GM18508 (cell line): ENCODE data around the gene SPATA31D3.
"Not testable (repeated sequence)": the region's sequence is repeated elsewhere in the genome, so short reads cannot be mapped to it uniquely, and the experiment has no call there.

Source experiments
- ATAC-seq: cut with Tn5 transposase; IDR thresholded peaks from one replicate; pipeline ENCODE4 v1.9.1; 2021; ENCODE audit warnings: moderate number of reproducible peaks; ENCODE audit not compliant: insufficient read depth, unreplicated experiment

SPATA31D3 gene

GRCh38 chr9:81943393-81943792, at the start of gene SPATA31D3:
SPATA31D3 (plus strand) TSS chr9:81943500; CDS start chr9:81943586, 86 bp downstream.
- not testable (repeated sequence) for ATAC-seq

DNA sequence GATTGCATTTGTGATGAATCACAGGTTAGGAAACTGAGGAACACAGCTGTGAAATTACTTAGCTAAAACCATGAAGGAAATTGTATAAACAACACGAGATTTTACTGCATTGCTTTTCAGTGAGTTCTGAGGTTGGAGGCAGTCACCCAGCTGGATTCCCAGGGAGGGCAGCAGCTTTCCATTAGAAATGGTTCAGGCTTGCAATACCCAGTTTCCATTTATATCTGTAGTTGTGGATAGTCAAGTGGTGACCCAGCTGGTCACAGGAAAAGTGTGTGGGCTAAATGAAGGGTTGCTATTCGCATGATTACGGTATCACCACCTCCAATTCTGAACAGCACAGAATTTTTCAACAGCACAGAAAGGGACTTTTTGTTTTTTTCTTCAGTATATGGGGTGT, 49.4 kb upstream of the SPATA31D3 start:
- ATAC-seq, result no peak

DNA sequence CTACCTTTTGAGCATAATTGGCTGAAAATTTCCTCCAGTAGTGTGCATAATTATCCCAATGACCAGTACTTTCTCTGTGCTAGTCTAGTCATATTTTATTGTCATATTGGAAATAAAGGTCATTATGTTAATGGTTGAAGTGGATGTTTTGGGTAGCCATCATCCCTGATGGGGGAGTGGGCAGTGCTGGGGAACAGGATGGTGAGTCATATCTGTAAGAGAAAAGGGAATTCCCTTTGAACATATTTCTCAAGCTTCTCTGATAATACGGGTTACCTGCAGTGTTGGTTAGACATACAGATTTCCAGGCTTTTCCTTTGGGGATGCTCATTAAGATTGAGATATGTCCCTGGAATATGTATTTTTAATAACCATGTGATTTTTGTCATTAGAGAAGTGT, 48.4 kb upstream of the SPATA31D3 start:
- no peak for ATAC-seq

DNA sequence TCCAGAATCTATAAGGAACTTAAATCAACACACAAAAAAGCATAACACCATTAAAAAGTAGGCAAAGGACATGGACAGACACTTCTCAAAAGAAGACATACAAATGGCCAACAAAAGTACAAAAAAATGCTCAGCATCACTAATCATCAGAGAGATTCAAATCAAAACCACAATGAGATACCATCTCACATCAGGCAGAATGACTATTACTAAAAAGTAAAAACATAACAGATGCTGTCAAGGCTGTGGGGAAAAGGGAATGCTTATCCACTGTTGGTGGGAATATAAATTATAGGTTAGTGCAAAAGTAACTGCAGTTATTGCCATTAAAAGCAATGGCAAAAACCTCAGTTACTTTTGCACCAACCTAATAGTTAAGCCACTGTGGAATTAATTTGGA, 47.2 kb upstream of the SPATA31D3 start:
- no peak for ATAC-seq

GRCh38 chr9:81898851-81899250, 44.4 kb upstream of the SPATA31D3 start:
- no peak for ATAC-seq

GRCh38 chr9:81902196-81902595, 41.1 kb upstream of the SPATA31D3 start:
- no peak for ATAC-seq

GRCh38 chr9:81902626-81903025, 40.7 kb upstream of the SPATA31D3 start:
- ATAC-seq, result no peak

DNA sequence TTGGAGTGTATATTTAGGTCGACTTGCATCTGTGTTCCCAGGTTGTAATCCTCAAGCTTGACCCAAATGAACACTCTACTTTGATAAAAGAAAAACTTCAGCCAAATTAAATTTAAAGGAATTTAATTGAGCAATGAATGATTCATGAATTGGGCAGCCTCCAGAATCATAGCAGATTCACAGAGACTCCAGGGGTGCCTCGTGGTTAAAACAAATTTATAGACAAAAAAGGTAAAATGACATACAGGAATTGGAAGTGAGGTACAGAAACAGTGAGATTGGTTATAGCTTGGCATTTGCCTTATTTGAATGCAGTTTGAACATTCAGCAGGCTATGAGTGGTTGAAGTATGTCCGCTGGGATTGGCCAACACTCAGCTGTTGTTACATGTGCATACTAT, 36.6 kb upstream of the SPATA31D3 start:
- ATAC-seq, result no peak

DNA sequence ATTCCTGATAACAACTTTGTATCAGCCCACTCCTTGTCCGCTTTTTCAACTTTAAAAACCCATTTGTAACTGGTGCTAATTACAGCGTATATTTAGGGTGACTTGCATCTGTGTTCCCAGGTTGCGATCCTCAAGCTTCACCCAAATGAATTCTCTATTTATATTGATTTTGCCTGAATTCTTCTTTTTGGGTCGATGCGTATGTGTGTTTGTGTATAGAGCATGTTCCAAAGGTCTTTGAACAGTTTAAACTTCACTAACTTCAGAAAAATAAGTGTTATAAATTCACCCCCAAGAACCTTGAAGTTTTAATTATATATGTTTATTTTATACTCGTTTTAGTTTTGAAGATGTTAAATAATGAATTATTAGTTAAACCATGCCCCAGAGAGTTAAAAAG, 31.2 kb upstream of the SPATA31D3 start:
- no peak for ATAC-seq

DNA sequence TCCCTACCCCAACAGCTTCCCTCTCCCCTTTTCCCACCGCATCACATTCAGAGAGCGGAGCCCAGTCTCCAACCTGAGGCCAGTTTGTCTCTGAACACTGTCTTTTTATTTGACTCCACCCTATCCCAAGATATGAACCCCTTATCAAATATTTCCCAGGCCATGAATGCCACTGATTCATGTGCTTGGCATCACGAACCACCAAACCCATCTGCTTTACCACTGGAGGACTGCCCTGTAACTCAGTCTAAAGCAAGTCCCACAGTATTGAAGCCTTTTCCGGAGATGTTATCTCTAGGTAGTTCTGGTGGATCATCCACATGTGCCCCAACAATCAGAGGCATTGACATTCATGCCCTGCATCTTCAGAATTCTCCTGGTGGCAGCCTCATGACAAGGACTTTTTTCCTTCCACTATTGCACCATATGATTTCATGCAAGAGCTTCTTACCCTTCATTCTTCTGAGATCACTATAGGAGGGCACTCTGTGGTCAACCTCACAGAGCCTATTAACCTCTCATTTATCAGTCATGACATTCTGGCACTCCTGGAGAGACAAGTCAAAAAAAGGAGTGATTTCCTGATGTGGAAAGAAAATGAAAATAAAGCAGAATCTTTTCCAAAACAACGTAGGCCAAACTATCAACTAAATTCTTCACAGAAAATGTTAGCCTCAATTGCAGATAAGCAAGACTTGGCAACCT, 27.3 kb upstream of the SPATA31D3 start:
- ATAC-seq, result no peak

DNA sequence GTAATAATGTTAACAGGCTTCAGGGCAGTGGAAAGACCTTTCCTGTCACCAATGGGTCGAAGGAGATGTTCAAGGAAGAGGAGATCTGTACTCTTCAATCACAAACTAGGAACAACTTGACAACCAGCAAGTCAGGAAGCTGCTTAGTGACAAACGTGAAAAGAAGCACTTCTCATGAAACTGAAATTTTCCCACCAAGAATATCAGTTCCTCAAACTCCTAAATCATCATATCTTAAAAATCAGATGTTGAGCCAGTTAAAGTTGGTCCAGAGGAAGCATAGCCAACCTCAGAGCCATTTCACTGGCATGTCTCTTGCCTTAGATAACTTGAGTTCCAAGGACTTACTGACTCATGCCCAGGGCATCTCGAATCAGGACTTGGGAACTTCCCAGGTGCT, 24.8 kb upstream of the SPATA31D3 start:
- not testable (repeated sequence) for ATAC-seq

DNA sequence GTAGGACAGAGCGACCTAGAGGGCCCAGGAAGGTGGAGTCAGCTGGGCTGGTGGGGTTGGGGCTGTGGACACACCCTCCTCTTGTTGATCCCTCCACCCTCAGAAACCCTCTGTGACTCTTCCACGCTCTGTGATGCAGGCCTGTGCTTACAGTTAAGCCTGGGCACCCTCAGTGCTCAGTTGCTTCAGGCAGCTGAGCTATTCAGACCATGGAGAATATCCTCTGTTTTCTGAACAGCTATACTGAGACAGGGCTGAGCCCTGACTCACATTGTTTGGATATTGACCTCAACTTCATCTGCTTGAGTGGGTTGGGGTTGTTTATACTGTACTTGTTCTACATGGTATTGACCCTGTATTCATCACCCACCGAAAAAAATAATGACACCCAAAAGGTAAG, 15.0 kb upstream of the SPATA31D3 start, which contains the start of gene SPATA31D4:
SPATA31D4 (plus strand) TSS at position 124 of the 400 bp plus-strand sequence; CDS start at position 210, 86 bp downstream.
- ATAC-seq, result not testable (repeated sequence)

DNA sequence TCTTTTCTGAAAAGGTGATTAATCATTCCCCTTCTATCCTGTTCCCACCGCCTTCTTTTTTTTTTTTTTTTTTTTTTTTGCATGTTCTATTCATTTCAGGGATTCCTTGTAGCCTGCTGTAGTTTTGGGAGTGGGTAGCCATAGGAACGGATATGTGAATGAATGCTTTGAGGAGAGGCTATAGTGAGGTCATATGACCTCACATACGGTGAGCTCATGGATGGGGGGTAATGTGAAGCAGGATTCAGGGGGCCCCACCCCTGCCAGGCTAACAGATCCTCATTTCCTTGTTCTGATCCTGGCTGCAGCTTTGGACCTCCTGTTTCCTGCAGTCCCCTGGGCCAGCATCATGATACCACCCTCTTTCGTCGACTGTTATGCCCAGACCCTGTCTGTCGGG, 13.2 kb upstream of the SPATA31D3 start:
- ATAC-seq, result not testable (repeated sequence)

GRCh38 chr9:81933547-81933946, 9.8 kb upstream of the SPATA31D3 start:
- not testable (repeated sequence) for ATAC-seq

GRCh38 chr9:81948650-81949049, 5.3 kb downstream of the SPATA31D3 start:
- ATAC-seq, result not testable (repeated sequence)

- ATAC-seq, result no peak
Observed at GRCh38 chr9:81953096-81953495, 9.8 kb downstream of the SPATA31D3 start.

GRCh38 chr9:81955625-81956024, 12.3 kb downstream of the SPATA31D3 start:
- no peak for ATAC-seq

GRCh38 chr9:81964218-81965171, 21.2 kb downstream of the SPATA31D3 start:
- no peak for ATAC-seq

DNA sequence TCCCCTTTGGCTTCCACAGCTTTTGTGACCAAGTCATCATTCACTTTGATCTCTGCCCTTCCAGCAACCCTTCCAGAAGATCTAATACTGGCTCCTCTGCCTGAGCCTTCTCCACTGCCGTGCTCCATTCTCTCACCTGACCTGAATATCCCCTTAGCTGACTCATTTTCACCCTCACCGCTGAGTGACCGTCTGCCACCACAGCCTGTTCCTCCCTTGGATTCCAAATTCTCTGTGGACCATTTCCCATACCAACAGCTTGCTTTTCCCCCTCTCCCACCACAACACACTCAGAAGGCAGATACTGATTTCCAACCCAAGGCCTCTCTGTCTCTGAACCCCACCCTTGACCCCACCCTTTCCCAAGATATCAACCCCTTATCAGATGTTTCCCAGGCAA, 24.7 kb downstream of the SPATA31D3 start:
- no peak for ATAC-seq

GRCh38 chr9:81969971-81970370, 26.7 kb downstream of the SPATA31D3 start:
- ATAC-seq, result no peak

- ATAC-seq, result no peak
Observed at GRCh38 chr9:81971727-81972126, 28.4 kb downstream of the SPATA31D3 start.
